ENCODE data around the gene PLPPR1. TPM values are rescaled to one million over a fixed set of nuclear protein-coding genes. Genes with fewer than 3 reads are reported as not detected.

PLPPR1 gene
- total RNA-seq, 1 donor from 2014 or later = 12.2 TPM

- peaks cover 3% of the 10 kb centered on the region for H3K27me3 Mint-ChIP-seq
These were observed 64.4 kb downstream of the PLPPR1 start for GRCh38 chr9:101092922-101093321.

GRCh38 chr9:101093620-101094019, 65.1 kb downstream of the PLPPR1 start:
- no peak for DNase-seq (ENCODE audit: low spot score, unreplicated experiment)
- no peak for TF ChIP-seq CTCF (IDR thresholded peaks at IDR 0.05; ENCODE audit: unreplicated experiment)
- no peaks in the 10 kb centered on the region for H3K9me3 Mint-ChIP-seq (ENCODE audit: low read depth)
- H3K4me3 Mint-ChIP-seq (ENCODE audit: low read depth) = no peak overlapping the region
- H3K27ac Mint-ChIP-seq = no peak overlapping the region
- peaks cover 3% of the 10 kb centered on the region for H3K27me3 Mint-ChIP-seq
- H3K4me1 Mint-ChIP-seq (ENCODE audit: low read depth) = peaks cover 11% of the 10 kb centered on the region
- H3K36me3 Mint-ChIP-seq (ENCODE audit: insufficient read depth) = no peaks in the 10 kb centered on the region

More at GRCh38 chr9:101092922-101093321, 64.4 kb downstream of the PLPPR1 start:
- no peaks in the 10 kb centered on the region for H3K9me3 Mint-ChIP-seq (ENCODE audit: low read depth)
- peaks cover 11% of the 10 kb centered on the region for H3K4me1 Mint-ChIP-seq (ENCODE audit: low read depth)
- H3K27ac Mint-ChIP-seq = no peak overlapping the region
- TF ChIP-seq CTCF (IDR thresholded peaks at IDR 0.05; ENCODE audit: unreplicated experiment) = no peak
- H3K4me3 Mint-ChIP-seq (ENCODE audit: low read depth) = no peak overlapping the region
- DNase-seq (ENCODE audit: low spot score, unreplicated experiment) = no peak
- H3K36me3 Mint-ChIP-seq (ENCODE audit: insufficient read depth) = no peaks in the 10 kb centered on the region

GRCh38 chr9:101094686-101095085, 66.2 kb downstream of the PLPPR1 start:
- H3K4me1 Mint-ChIP-seq (ENCODE audit: low read depth) = peaks cover 11% of the 10 kb centered on the region
- no peak overlapping the region for H3K27ac Mint-ChIP-seq
- no peaks in the 10 kb centered on the region for H3K9me3 Mint-ChIP-seq (ENCODE audit: low read depth)
- no peak overlapping the region for H3K4me3 Mint-ChIP-seq (ENCODE audit: low read depth)
- no peak for DNase-seq (ENCODE audit: low spot score, unreplicated experiment)
- H3K36me3 Mint-ChIP-seq (ENCODE audit: insufficient read depth) = no peaks in the 10 kb centered on the region
- H3K27me3 Mint-ChIP-seq = peaks cover 3% of the 10 kb centered on the region
- no peak for TF ChIP-seq CTCF (IDR thresholded peaks at IDR 0.05; ENCODE audit: unreplicated experiment)

- H3K27ac Mint-ChIP-seq = no peak overlapping the region
- H3K4me3 Mint-ChIP-seq (ENCODE audit: low read depth) = no peak overlapping the region
- H3K36me3 Mint-ChIP-seq (ENCODE audit: insufficient read depth) = no peaks in the 10 kb centered on the region
- peaks cover 11% of the 10 kb centered on the region for H3K4me1 Mint-ChIP-seq (ENCODE audit: low read depth)
- no peak for DNase-seq (ENCODE audit: low spot score, unreplicated experiment)
- no peaks in the 10 kb centered on the region for H3K9me3 Mint-ChIP-seq (ENCODE audit: low read depth)
- no peak for TF ChIP-seq CTCF (IDR thresholded peaks at IDR 0.05; ENCODE audit: unreplicated experiment)
- peaks cover 3% of the 10 kb centered on the region for H3K27me3 Mint-ChIP-seq
These were observed 68.7 kb downstream of the PLPPR1 start for GRCh38 chr9:101097210-101097609.

GRCh38 chr9:101098392-101098791, 69.9 kb downstream of the PLPPR1 start:
- peaks cover 11% of the 10 kb centered on the region for H3K4me1 Mint-ChIP-seq (ENCODE audit: low read depth)
- no peak overlapping the region for H3K27ac Mint-ChIP-seq
- H3K4me3 Mint-ChIP-seq (ENCODE audit: low read depth) = no peak overlapping the region
- no peaks in the 10 kb centered on the region for H3K36me3 Mint-ChIP-seq (ENCODE audit: insufficient read depth)
- no peaks in the 10 kb centered on the region for H3K9me3 Mint-ChIP-seq (ENCODE audit: low read depth)
- no peak for DNase-seq (ENCODE audit: low spot score, unreplicated experiment)
- peaks cover 3% of the 10 kb centered on the region for H3K27me3 Mint-ChIP-seq
- no peak for TF ChIP-seq CTCF (IDR thresholded peaks at IDR 0.05; ENCODE audit: unreplicated experiment)
